ENCODE data around the gene JPH3.
"Not testable (repeated sequence)": the region's sequence is repeated elsewhere in the genome, so short reads cannot be mapped to it uniquely, and the experiment has no call there.

Gene JPH3

GRCh38 chr16:87701078-87701460 lies 98.8 kb downstream of the JPH3 start:
- no peak for DNase-seq

- no peak for DNase-seq
These were observed 99.2 kb downstream of the JPH3 start for GRCh38 chr16:87701505-87701921.

GRCh38 chr16:87702325-87702811 lies 100.1 kb downstream of the JPH3 start:
- DNase-seq, result no peak

GRCh38 chr16:87703071-87703470 lies 100.8 kb downstream of the JPH3 start:
- no peak for DNase-seq

GRCh38 chr16:87703835-87704375 lies 101.6 kb downstream of the JPH3 start:
- no peak for DNase-seq

GRCh38 chr16:87704754-87705353 lies 102.5 kb downstream of the JPH3 start:
- no peak for DNase-seq

- peak; percentile 90 for DNase-seq
These were observed 103.5 kb downstream of the JPH3 start for GRCh38 chr16:87705771-87706277.

- DNase-seq, result peak; percentile 87
These were observed 104.1 kb downstream of the JPH3 start for GRCh38 chr16:87706278-87707000.

- peak; percentile 28 for DNase-seq
These were observed 104.8 kb downstream of the JPH3 start for GRCh38 chr16:87707097-87707496.

GRCh38 chr16:87707714-87708580 lies 105.6 kb downstream of the JPH3 start:
- DNase-seq, result no peak

- DNase-seq, result no peak
These were observed 106.8 kb downstream of the JPH3 start for GRCh38 chr16:87708881-87709638.

- no peak for DNase-seq
These were observed 107.4 kb downstream of the JPH3 start for GRCh38 chr16:87709677-87710076.

- no peak for DNase-seq
These were observed 108.6 kb downstream of the JPH3 start for GRCh38 chr16:87710887-87711286.

GRCh38 chr16:87712184-87712762 lies 110.0 kb downstream of the JPH3 start:
- no peak for DNase-seq

- DNase-seq, result no peak
These were observed 111.3 kb downstream of the JPH3 start for GRCh38 chr16:87713451-87714229.

- no peak for DNase-seq
These were observed 112.9 kb downstream of the JPH3 start for GRCh38 chr16:87715231-87715630.

- DNase-seq, result no peak
These were observed 113.3 kb downstream of the JPH3 start for GRCh38 chr16:87715658-87716057.

GRCh38 chr16:87718831-87719230 lies 116.5 kb downstream of the JPH3 start:
- not testable (repeated sequence) for DNase-seq

- no peak for DNase-seq
These were observed 118.1 kb downstream of the JPH3 start for GRCh38 chr16:87720446-87720845.

- DNase-seq, result no peak
These were observed 119.6 kb downstream of the JPH3 start for GRCh38 chr16:87721622-87722585.

Measured in NCI-H69 (cell line).